ENCODE data around the gene ABL1.

DNA sequence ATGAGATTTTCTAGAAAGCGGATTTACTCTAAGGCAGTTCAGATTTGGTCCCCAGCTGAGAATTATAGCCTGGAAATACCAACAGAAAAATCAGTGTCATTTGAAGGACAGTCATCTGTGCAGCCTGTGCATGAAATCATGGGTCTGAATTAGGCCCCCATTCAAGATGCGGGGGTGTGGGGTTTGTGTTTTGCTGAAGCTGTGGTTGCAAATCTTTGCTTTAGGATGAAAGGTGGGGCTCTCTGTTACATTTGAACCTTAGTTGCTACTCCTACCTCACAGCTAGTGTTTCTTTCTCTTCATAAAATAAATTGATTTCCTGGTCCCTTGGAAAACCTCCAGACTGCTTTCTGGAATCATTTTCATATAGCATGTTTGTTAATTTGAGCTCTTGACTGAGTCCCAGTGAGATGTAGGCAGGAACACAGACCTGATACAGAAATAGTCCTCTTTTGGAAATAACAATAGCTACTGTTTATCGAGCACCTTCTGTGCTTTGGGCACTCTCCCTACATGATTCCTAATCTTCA is 4.8 kb upstream of the ABL1 start:
- TF ChIP-seq, protein P1, sequence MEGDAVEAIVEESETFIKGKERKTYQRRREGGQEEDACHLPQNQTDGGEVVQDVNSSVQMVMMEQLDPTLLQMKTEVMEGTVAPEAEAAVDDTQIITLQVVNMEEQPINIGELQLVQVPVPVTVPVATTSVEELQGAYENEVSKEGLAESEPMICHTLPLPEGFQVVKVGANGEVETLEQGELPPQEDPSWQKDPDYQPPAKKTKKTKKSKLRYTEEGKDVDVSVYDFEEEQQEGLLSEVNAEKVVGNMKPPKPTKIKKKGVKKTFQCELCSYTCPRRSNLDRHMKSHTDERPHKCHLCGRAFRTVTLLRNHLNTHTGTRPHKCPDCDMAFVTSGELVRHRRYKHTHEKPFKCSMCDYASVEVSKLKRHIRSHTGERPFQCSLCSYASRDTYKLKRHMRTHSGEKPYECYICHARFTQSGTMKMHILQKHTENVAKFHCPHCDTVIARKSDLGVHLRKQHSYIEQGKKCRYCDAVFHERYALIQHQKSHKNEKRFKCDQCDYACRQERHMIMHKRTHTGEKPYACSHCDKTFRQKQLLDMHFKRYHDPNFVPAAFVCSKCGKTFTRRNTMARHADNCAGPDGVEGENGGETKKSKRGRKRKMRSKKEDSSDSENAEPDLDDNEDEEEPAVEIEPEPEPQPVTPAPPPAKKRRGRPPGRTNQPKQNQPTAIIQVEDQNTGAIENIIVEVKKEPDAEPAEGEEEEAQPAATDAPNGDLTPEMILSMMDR (IDR thresholded peaks at IDR 0.05), result no peak
- TF ChIP-seq POLR2A (IDR thresholded peaks at IDR 0.05) (no peak), EP300 (IDR thresholded peaks at IDR 0.05) (no peak), POLR2AphosphoS5 (IDR thresholded peaks at IDR 0.05) (no peak)

Data from sigmoid colon (tissue), 4 donors.